Cortex of kidney (tissue), 1 donor: ENCODE data around the gene SEMA3D.

Source experiments
- DNase-seq: peaks from one replicate; lab custom pipeline; 2025; lab: John Stamatoyannopoulos, UW

The SEMA3D gene

DNA sequence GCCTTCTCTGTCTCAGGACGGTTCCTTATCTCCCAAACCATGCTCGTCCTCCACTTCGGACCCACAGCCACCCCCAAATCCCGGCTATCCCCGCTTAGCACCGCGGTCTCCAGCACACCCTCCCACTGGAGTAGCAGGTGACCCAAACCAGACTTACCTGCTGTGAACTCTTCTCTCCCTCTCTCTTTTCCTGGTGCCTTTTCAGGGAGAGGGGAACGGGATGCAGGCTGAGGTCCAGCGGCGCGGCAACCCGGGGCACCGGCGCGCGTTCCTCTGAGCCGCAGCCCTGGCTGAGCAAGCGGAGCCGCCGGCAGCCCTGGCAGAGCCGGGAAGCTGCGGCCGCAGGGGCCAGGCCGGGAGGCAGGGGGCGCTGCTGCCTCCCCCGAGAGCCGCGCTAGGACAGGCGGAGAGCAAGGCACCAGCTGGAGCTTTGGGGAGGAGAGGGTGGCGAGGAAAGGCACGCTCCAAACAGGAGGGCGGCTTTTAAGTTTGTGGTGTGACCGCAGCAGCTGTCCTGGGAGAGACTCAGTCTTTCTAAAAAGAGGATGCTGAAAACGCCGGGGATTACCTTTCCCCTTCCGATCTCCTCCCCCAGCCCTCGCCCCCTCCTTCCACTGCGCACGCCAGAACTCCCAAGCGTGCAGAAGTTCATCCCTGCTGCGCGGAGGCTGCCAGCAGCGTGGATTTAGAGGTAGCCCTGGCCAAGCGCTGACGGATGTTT is at the start of gene SEMA3D:
SEMA3D (minus strand) TSS at position 536 of the 721 bp plus-strand sequence. CDS start 65,165 bp downstream, outside the sequence.
- DNase-seq: no peak

DNA sequence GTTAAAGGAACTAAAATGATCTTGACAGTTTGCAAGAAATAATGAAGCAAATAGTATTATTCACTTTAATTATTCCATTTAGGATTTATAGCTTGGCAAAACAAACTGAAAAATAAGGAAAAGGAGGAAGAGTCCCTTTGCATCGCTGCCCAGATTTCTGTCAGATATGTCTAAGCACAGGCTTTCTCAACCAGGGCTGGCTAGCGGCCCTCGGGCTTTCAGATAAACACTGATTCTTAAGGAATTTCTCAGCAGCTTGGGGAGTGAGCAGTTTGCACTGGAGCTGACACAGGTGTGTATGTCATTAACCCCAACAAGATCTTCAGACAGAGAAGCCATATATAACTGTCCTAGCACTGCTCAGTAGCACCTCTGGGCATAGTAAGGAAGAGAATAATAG is 47.9 kb upstream of the SEMA3D start:
- no peak for DNase-seq

DNA sequence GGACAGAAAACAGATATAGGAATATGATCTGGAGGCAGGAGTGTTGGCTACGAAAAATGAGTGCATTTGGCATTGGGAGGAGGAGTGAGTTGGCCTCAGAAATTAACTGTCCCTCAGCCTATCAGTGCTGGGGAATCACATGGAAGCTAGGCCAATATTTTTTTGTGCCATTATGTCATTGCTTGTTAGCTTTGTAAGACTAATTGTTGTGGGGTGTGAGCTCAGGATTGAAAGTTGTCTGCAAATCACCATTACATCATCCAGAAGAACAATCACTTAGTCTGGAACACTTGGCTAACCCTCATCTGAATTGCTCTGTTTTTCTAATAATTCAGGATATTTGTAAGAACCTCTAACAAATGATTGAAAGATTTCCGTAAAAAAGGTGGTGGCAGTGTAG is 45.2 kb upstream of the SEMA3D start:
- DNase-seq: no peak

DNA sequence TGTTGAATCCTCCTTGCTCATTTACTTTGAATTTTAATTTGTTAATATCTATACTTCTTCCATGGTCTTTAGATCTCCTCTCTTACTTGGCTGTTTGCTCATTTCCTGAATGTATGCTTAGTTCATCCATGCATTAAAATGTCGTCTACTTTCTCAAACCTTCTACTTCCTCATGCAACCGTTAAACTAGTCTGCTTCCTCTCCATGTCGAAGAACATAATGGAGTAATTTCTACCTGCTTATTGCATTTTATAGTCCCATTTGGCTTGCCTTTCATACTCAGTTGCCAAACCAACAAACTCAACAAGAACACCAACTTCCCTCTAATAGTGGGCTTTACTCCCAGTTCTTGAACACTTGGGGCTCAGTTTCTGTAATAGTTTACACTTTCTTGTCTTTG is 43.8 kb upstream of the SEMA3D start:
- DNase-seq: no peak

DNA sequence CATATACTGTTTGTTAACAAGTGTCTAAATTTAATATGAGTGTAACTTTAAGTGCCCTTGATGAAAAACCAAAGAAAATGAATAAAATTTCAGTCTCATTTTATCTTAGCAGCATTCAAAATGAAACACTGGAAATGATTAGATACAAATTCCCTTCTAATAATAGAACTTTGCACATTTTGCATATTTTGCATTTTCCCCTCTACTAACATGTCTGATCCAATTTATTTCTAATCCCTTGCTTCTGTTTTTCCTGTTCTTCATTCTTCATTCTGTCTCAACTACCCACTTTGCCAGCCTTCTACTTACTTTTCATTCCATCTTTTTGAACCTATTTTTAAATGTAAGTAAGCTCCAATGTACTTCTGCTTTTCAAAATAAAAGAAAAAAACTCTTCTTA is 42.7 kb upstream of the SEMA3D start:
- no peak for DNase-seq

DNA sequence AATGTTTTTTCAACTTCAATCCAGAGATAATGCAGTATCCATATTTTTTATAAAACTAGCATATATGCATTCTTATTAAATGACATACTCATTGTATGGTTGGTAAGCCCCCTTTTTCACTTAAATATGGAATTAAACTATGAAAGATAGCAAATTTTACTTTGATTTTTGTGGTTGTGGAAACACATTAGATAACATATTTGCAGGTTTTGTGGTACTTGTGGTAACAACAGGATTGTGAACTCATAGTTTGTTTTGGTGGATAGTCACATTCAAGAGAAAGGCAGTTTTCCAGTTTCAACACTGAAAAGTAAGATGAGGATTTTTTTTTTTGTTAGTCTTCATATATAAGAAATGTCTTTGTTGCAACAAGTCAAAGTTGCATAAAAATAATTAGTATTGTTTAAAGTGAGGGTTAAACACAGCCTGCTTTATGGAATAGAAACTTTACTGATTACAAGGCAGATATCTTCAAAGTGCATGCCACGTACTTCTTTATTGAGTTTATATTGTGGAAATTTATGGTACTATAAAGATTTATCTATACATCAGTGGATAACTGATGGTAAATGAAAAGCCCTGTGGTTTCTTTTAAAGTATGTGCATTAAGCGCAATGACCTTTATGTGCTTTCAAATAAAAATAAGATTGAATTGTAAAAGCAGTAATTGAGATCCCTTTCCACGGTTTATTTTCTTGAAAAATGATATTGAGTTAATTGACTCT is 39.7 kb upstream of the SEMA3D start:
- no peak for DNase-seq

DNA sequence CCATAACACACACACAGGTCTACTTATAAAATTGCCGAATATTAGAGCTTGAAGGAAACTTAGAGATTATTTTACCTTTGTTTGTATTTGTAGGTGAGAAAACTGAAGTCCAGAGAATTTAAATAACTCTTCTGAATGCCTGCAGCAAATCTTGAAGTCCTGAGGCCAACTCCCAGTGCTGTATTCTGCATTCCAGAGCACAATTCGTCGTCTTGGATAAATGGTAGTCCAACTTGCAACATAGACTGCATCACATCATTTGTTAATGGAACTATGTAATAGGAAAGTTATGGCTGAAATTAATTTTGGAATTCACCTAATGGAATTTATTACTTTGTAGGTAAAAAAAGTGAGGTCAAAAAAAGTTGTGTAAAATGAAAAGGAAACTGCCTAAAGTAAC is 37.3 kb upstream of the SEMA3D start:
- DNase-seq: no peak

DNA sequence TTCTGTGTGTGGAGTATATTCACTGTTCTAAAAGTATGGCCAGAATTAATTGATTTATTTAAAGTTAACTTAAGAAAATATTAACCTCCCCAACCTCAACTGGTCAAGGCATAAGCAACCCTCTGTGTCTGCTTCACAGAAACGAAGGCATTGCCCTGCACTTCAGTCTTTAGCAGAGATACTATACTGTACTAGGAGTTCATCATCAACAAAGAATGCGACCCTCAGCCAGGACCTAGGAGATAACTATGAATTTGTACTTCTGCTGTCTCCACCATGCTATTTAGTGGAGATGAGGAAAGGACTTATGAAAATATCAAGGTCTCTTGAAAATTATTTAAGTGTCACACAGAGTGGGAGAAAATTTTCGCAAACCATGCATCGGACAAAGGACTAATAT is 35.7 kb upstream of the SEMA3D start:
- no peak for DNase-seq

DNA sequence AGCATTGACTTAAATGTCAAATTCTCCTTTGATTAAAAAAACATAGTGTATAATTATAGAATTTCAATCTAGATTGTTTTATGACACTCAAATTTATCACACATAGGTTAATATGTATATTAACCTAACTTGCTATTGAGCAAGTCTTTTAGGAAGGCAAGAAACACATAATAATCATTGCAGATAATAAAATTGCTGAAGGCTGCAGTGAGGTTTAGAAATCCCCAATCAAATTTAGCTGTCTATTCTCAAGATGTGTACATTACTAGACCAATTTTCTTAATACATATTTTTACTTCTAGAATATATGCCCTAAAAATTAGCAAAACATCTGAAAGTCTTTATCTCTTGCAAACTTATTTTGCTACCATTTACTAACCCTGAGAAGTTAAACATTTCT is 34.9 kb upstream of the SEMA3D start:
- DNase-seq: no peak

DNA sequence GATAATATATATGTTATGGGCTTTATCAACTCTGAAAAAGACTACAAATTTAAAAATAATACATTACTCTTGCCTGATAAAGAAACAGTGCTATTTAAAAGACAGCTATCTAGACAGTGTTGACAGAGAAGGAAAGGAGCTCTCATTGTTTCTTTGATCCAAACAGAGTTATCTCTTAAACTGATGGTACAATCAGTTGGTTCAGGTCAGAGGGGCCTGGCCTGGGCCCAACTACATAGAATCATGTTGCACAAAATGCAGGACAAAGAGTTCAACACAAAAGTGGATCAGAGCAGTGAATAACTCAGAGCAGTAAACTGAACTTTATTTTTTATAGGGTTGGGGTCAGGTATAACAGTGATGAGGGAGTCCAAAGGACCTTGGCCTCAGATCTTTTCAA is 33.8 kb upstream of the SEMA3D start:
- DNase-seq: no peak

DNA sequence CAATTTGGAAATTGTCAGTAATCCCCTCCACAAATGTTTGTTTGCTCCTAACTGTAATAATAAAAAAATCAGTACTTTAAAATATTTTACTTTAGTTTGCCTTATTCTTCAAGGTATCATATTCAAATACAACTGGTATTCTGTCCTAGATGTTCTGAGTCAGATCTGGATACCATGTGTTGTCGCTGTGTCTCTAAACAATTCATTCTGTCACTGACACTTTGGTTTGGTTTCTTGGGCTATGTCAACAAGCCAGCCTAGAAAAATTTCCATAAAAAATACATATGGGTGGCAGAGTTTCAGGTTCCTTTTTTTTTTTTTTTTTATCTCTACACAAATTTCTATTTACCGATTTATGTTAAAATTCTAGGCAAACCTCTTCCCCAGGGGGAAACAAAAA is 33.2 kb upstream of the SEMA3D start:
- no peak for DNase-seq

DNA sequence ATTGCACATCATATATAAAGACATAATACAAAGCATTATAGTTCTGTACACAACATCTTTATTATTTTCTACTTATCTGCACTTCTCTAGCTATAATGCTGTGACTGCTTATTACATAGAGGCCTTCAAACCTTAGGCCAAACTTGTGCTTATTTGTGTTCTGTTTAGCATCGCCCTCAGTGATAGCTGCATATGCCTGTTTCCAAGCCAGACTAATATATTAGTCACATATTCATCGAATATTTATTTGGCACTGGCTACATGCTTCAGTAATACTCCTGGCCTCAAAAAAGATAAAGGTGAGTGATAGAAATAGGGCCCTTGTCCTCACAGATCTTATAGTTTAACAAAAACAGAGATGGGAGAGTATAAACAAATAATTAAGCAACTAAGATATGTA is 30.2 kb upstream of the SEMA3D start:
- no peak for DNase-seq

DNA sequence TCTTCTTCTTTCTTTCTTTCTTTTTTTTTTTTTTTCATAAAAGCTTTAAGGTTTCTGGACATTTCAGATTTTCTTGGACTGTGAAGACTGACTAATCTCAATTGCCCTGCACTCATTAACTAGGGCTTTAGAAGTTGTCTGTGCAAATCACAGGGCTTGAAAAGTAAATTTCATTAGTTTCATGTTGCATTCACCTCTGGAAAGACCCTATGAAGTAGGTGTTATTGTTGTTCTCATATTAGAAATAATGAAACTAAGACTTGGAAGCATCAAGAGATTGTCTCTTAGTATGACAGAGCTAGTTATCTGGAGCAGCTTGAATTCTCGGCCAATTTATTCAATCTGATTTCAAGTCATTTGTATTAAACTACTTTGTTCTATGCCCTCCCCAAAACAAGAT is 28.2 kb upstream of the SEMA3D start:
- DNase-seq: no peak

DNA sequence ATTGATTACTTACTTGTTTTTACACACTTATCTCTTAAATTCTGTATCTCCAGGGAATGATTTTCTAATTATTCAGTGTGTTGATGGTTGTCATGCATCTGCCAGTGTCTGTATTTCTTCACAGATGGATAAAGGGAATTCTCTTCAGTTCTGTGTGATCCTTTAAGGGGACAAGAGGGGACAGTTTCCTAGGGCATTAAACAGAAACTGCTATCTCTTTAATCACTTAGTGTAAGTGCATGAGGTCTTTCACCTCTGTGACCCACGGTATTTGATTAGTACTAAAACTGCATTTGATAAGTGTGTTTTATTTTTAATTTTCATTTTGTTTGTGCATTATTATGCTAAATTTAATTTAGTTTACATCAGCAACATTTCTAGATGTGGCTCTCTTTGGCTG is 26.6 kb upstream of the SEMA3D start:
- DNase-seq: no peak

DNA sequence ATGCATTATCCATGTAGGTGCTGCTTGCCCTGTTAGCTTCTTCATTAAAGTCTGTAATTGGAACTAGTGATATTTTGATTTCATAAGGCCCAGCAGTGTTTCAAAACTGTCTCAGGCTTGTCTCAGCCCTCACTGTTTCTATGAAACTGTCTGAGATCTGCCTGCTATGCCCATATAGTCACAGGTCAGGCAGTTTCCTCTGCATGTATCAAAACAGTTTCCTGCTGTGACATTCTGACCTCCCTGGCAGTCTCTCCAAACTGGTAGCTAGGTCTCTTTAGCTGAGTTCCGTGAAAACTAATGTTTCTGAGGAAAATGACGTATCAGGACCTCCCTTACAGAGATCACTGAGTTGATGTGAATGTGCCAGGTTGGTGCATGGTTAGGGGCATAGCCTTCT is 18.9 kb upstream of the SEMA3D start:
- DNase-seq: no peak

DNA sequence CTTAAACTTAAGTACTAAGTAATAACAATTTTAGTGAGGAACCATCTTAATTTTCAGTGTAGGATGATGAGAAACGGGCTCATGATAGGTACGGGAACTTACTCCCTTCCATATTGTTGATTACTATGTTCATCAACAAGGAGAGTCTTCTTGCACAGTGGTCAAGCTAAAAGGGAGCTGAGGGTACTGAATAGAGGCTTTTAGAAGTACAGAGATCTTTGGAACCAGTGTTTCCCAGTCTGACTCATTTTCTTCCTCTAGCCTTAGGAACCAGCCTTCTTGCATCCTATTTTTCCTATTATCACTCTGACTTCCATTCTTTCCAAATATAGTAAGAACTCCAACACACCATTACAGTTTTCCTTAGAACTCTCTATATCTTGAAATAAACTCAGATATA is 17.6 kb upstream of the SEMA3D start:
- DNase-seq: no peak

DNA sequence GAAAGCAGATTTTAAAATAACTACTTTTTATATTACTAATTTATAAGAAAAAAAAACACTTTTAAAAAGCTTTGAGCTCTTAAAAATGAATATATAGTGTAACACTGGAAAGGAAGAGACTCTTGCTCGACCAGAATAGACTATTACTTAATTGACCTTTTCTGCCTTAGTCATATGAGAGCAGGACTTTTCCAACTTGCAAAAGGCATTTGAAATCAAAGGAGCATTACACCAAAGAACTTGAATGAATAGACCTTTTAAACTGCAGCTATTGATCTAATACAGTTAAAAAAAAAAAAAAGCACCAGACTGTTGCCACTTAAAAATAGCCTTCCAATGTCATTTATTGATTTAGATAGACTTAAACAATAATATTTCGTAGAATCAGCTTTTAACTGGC is 17.2 kb upstream of the SEMA3D start:
- DNase-seq: no peak

DNA sequence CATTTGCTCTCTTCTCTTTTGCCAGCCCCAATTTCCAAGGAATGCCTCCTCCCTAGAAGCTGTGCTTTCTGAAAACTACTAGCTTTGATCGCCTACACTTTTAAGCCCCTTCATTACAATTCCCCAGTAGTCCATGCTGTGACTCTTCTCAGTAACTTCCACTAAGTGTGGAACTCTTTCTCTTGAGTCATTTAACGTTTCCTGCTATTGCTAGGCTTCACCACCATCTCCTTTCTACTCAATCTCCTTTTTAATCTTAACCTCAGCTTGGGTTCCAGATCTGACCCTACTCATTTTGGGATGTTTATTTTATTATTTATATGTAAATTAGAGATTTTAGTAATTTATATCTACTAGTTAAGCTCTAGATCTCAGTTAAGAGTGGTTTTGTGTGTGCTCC is 14.4 kb upstream of the SEMA3D start:
- no peak for DNase-seq

DNA sequence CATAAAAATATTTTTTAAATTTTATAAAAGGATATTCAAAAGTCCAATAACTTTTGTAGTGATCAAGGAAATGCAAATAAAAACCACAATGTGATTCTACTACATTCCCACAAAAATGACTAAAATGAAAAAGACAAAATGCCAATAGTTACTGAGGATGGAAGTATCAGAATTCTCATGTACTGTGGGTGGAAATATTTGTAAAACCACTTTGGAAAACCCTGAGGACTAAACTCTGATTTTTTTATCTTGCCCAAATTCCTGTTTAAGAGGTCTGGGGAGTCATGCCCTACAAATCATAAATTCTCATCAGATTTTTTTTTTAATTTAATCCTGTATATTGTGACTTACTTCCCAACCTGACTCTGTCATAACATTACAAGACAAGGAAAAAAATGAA is 9.8 kb upstream of the SEMA3D start:
- DNase-seq: no peak

DNA sequence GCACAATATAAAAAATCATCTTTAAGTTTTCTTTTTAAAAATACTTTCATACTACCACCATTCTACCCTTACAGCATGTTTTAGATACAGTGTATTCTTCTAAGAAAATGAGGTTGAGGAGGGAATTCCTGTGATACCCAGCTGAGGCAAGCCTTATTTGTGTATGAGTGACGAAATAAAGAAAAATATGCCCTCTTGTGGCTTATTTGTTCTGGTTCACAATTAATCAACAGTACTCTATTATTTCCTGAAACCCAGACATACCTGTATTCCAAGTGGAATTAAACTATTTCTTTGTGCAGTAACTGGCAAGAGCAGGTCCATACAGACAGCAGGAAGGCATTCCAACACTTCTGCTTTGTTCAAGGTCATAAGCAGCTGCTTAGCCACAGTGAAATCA is 4.5 kb upstream of the SEMA3D start:
- DNase-seq: no peak

DNA sequence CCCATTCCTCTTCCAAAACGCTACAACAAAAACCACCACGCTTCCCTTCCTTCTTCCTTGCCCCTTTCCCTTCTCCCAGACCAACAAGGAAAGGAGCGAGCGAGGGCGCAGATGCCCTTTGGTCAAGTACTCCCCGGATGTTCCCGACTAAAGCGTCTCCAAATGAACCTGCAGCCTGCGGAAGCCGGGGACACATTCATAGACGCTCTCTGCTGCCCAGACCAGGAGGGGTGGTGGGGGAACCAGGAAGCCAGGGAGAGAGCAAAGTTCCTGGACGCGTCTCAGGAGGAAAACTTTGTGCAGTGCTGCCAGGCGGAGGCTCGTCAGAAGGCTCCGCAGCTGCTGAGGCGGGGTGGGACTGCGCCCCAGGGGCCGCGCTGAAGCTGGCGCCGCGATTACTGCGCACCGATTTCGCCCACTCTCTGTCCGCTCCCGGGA is 754 bp downstream of the SEMA3D start:
- no peak for DNase-seq

DNA sequence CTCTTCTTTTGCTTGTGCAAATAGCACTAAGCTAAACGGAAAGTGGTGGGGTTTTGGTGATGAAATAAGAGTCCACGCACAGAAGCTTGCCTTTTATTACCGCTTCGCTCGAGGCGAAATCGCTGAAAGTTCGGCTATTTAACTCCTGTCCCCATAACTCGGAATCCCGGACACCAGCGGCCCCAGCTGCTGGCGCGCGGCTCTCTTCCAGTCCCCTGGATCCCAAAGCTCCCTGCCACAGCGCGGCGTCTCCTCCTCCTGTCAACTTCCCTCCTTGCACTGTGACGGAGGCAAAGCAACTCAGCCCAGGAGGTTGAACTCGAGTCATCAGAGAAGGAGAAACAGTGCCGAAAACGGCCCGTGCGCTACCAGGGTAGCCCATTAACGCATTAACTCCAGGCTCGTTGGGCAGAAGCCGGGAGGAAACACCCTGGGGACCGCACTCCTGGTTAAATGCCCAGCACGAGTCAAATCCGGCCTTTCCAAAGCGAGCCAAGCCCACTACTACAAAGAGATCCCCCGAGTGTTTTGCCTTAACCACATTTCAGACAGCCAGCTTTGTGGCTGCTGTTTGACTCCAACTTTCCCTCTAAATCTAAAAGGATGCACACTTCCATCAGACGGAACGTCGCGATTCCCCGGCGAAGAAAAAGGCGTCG is 1.3 kb downstream of the SEMA3D start:
- no peak for DNase-seq
